Fibroblast of skin of right quadriceps (primary cell): ENCODE data around the gene CADPS.

ENCODE experiments used
- DNase-seq: peaks from one replicate; pipeline ENCODE4 v3.0.0-alpha.2; 2013

CADPS gene

GRCh38 chr3:62873451-62873760 lies 1.8 kb downstream of the CADPS start:
- peak; percentile 37 for DNase-seq

GRCh38 chr3:62872318-62872717 lies 2.9 kb downstream of the CADPS start:
- no peak for DNase-seq

GRCh38 chr3:62870321-62870720 lies 4.9 kb downstream of the CADPS start:
- peak; percentile 88 for DNase-seq

- no peak for DNase-seq
These were observed 11.6 kb downstream of the CADPS start for GRCh38 chr3:62863648-62864047.

- DNase-seq = no peak
These were observed 15.9 kb downstream of the CADPS start for GRCh38 chr3:62859203-62859791.

- DNase-seq = no peak
These were observed 29.2 kb downstream of the CADPS start for GRCh38 chr3:62845996-62846395.

- no peak for DNase-seq
These were observed 31.7 kb downstream of the CADPS start for GRCh38 chr3:62843508-62843907.

- DNase-seq = no peak
These were observed 35.5 kb downstream of the CADPS start for GRCh38 chr3:62839748-62840147.

GRCh38 chr3:62837145-62837787 lies 38.0 kb downstream of the CADPS start:
- DNase-seq = no peak

- no peak for DNase-seq
These were observed 39.5 kb downstream of the CADPS start for GRCh38 chr3:62835554-62836236.

GRCh38 chr3:62833538-62833937 lies 41.7 kb downstream of the CADPS start:
- DNase-seq = peak; percentile 11

- DNase-seq = no peak
These were observed 42.7 kb downstream of the CADPS start for GRCh38 chr3:62832553-62832952.

GRCh38 chr3:62830727-62831322 lies 44.4 kb downstream of the CADPS start:
- DNase-seq = no peak

GRCh38 chr3:62827550-62827949 lies 47.7 kb downstream of the CADPS start:
- DNase-seq = no peak

- DNase-seq = no peak
These were observed 50.1 kb downstream of the CADPS start for GRCh38 chr3:62824965-62825592.

- no peak for DNase-seq
These were observed 51.7 kb downstream of the CADPS start for GRCh38 chr3:62823461-62824050.

- DNase-seq = no peak
These were observed 52.3 kb downstream of the CADPS start for GRCh38 chr3:62822905-62823304.

- no peak for DNase-seq
These were observed 56.9 kb downstream of the CADPS start for GRCh38 chr3:62818347-62818746.

GRCh38 chr3:62817678-62818077 lies 57.5 kb downstream of the CADPS start:
- DNase-seq = peak; percentile 10

GRCh38 chr3:62815981-62816380 lies 59.2 kb downstream of the CADPS start:
- DNase-seq = peak; percentile 51

- no peak for DNase-seq
These were observed 62.6 kb downstream of the CADPS start for GRCh38 chr3:62812631-62813030.

GRCh38 chr3:62811119-62811518 lies 64.1 kb downstream of the CADPS start:
- no peak for DNase-seq

- no peak for DNase-seq
These were observed 65.8 kb downstream of the CADPS start for GRCh38 chr3:62809369-62809768.
